ENCODE measurements around the gene MAPK14.

Gene MAPK14

GRCh38 chr6:36052097-36052496 is 24.5 kb downstream of the MAPK14 start:
- TF ChIP-seq, protein P1, sequence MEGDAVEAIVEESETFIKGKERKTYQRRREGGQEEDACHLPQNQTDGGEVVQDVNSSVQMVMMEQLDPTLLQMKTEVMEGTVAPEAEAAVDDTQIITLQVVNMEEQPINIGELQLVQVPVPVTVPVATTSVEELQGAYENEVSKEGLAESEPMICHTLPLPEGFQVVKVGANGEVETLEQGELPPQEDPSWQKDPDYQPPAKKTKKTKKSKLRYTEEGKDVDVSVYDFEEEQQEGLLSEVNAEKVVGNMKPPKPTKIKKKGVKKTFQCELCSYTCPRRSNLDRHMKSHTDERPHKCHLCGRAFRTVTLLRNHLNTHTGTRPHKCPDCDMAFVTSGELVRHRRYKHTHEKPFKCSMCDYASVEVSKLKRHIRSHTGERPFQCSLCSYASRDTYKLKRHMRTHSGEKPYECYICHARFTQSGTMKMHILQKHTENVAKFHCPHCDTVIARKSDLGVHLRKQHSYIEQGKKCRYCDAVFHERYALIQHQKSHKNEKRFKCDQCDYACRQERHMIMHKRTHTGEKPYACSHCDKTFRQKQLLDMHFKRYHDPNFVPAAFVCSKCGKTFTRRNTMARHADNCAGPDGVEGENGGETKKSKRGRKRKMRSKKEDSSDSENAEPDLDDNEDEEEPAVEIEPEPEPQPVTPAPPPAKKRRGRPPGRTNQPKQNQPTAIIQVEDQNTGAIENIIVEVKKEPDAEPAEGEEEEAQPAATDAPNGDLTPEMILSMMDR (IDR thresholded peaks at IDR 0.05; ENCODE audit: low read depth, low read length), result no peak
- DNase-seq (ENCODE audit: extremely low read depth, low read depth), result no peak

DNA sequence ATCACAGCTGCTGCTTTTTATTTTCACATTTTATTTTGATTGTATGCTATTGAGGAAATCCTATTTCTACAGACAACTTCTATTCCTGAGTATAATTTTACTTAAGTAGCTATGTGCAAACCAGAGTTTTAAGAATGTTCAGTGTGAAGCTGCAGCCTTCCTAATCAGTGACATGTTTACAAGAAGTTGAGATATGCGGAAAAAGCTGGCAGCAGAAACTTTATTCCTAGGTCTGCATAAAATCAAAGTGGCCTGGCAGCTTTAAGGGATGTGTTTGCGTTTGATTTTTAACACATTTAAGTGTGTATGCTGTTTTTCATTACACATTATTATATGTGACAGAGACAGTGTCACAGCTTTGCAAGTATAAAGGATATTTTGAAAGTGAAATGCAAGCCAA is 26.3 kb downstream of the MAPK14 start:
- TF ChIP-seq, protein P1 (IDR thresholded peaks at IDR 0.05; ENCODE audit: low read depth, low read length), result no peak
- no peak for DNase-seq (ENCODE audit: extremely low read depth, low read depth)

GRCh38 chr6:36054415-36054814 is 26.8 kb downstream of the MAPK14 start:
- TF ChIP-seq, protein P1 (IDR thresholded peaks at IDR 0.05; ENCODE audit: low read depth, low read length), result no peak
- no peak for DNase-seq (ENCODE audit: extremely low read depth, low read depth)

DNA sequence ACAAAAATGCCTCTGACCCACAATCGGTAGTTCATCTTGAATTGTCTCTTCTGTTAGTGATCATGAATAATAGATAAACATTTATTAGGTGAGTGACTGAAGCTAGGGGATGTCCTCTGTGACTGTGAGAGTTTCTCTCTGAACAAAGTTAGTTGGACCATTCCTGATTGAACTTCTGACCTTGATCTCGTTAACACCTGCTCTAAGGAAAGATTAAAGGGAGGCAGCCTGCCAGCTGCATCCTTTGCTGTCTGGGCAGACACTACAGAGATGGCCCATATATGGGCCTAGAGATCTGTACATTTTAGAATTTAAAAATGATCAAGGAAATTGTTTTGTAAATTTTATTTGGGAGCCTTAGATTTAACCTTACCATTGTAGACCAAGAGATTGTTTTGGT is 27.3 kb downstream of the MAPK14 start:
- TF ChIP-seq, protein P1 (IDR thresholded peaks at IDR 0.05; ENCODE audit: low read depth, low read length), result no peak
- DNase-seq (ENCODE audit: extremely low read depth, low read depth), result no peak

- no peak for DNase-seq (ENCODE audit: extremely low read depth, low read depth)
Measured at GRCh38 chr6:36056178-36056577, 28.6 kb downstream of the MAPK14 start.

DNA sequence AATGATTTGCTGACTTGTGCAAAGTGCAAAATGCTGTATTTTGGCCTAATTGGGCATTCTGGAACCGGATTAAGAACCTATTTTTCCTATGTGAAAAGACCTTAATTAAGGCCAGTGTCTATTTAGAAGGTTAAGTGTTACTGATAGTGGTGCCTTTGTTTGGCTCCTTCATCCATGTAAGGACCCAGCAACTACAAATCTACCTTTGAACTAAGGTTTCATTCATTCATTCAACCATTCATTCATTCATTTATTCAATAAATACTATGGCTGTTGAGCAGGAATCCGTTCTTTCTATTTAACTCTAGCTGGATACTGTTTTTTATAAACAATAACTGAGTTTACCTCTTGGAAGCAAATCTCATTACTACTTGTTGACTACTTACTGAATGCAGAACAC is 33.6 kb downstream of the MAPK14 start:
- TF ChIP-seq, protein P1 (IDR thresholded peaks at IDR 0.05; ENCODE audit: low read depth, low read length), result no peak
- DNase-seq (ENCODE audit: extremely low read depth, low read depth), result no peak

More at GRCh38 chr6:36056178-36056577, 28.6 kb downstream of the MAPK14 start:
- TF ChIP-seq, protein P1 (IDR thresholded peaks at IDR 0.05; ENCODE audit: low read depth, low read length), result no peak

DNA sequence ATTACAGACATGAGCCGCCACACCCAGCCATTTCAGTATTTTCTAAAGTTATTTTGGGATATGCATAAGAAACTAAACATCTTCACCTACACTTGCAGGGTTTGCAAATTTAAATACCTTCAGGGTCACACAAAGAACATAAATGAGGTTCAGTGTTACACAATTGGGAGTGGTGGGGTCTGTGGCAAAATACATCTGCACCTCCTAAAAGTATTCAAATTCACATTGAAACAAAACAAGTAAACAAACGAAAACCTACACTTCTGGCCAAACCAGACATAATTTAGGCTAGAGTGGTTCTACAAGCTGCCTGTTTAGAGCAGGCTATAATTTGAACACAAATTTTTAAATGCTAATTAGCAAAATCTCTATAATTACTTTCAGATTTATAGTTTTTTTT is 34.6 kb downstream of the MAPK14 start:
- DNase-seq (ENCODE audit: extremely low read depth, low read depth), result no peak
- TF ChIP-seq, protein P1 (IDR thresholded peaks at IDR 0.05; ENCODE audit: low read depth, low read length), result no peak
